ENCODE results near the gene DNAH8. TPM values are rescaled to one million over a fixed set of nuclear protein-coding genes. Genes with fewer than 3 reads are reported as not detected.

The DNAH8 gene
- total and polyA plus RNA-seq, 2 donors from 2014 or later, result 0.50 TPM; not detected in 1

GRCh38 chr6:38865521-38866174 is 150.5 kb downstream of the DNAH8 start:
- Histone ChIP-seq H3K4me1 (ENCODE audit: control insufficient read depth in 2 of 3, insufficient read depth in 2 of 3, low read depth in 1 of 3, low read length in 3 of 3) (no peaks in the 10 kb centered on the region), H3K27me3 (ENCODE audit: control insufficient read depth, insufficient read depth, low read length) (no peaks in the 10 kb centered on the region), H3K9ac (ENCODE audit: low read length in 3 of 3) (no peak overlapping the region), H3K4me3 (ENCODE audit: low read length in 3 of 3) (no peak overlapping the region), H3K9me3 (ENCODE audit: control insufficient read depth in 2 of 3, insufficient read depth in 1 of 3, low read length in 3 of 3) (no peaks in the 10 kb centered on the region), H3K36me3 (ENCODE audit: control insufficient read depth in 2 of 3, insufficient read depth in 3 of 3, low read length in 3 of 3) (no peaks in the 10 kb centered on the region), H3K27ac (ENCODE audit: low read depth in 2 of 2, low read length in 2 of 2) (no peak overlapping the region)
- FAIRE-seq (no peak), DNase-seq (no peak)
- no peak for TF ChIP-seq CTCF (IDR thresholded peaks at IDR 0.05; ENCODE audit: borderline replicate concordance, extremely low read depth, insufficient read depth)
- intact Hi-C loops (cut with DNase I), result no loop called here

GRCh38 chr6:38867726-38868125 is 152.6 kb downstream of the DNAH8 start:
- Histone ChIP-seq H3K27ac (ENCODE audit: low read depth in 2 of 2, low read length in 2 of 2) (no peak overlapping the region), H3K36me3 (ENCODE audit: control insufficient read depth in 2 of 3, insufficient read depth in 3 of 3, low read length in 3 of 3) (no peaks in the 10 kb centered on the region), H3K27me3 (ENCODE audit: control insufficient read depth, insufficient read depth, low read length) (no peaks in the 10 kb centered on the region), H3K4me3 (ENCODE audit: low read length in 3 of 3) (no peak overlapping the region), H3K9me3 (ENCODE audit: control insufficient read depth in 2 of 3, insufficient read depth in 1 of 3, low read length in 3 of 3) (no peaks in the 10 kb centered on the region), H3K4me1 (ENCODE audit: control insufficient read depth in 2 of 3, insufficient read depth in 2 of 3, low read depth in 1 of 3, low read length in 3 of 3) (no peaks in the 10 kb centered on the region), H3K9ac (ENCODE audit: low read length in 3 of 3) (no peak overlapping the region)
- no peak for TF ChIP-seq CTCF (IDR thresholded peaks at IDR 0.05; ENCODE audit: borderline replicate concordance, extremely low read depth, insufficient read depth)
- DNase-seq (no peak), FAIRE-seq (no peak)
- intact Hi-C loops (cut with DNase I), result no loop called here

- Histone ChIP-seq H3K9ac (ENCODE audit: low read length in 3 of 3) (no peak overlapping the region), H3K4me3 (ENCODE audit: low read length in 3 of 3) (no peak overlapping the region), H3K9me3 (ENCODE audit: control insufficient read depth in 2 of 3, insufficient read depth in 1 of 3, low read length in 3 of 3) (no peaks in the 10 kb centered on the region), H3K27ac (ENCODE audit: low read depth in 2 of 2, low read length in 2 of 2) (no peak overlapping the region), H3K27me3 (ENCODE audit: control insufficient read depth, insufficient read depth, low read length) (no peaks in the 10 kb centered on the region), H3K36me3 (ENCODE audit: control insufficient read depth in 2 of 3, insufficient read depth in 3 of 3, low read length in 3 of 3) (no peaks in the 10 kb centered on the region), H3K4me1 (ENCODE audit: control insufficient read depth in 2 of 3, insufficient read depth in 2 of 3, low read depth in 1 of 3, low read length in 3 of 3) (no peaks in the 10 kb centered on the region)
- peak; percentile 85 for TF ChIP-seq CTCF (IDR thresholded peaks at IDR 0.05; ENCODE audit: borderline replicate concordance, extremely low read depth, insufficient read depth)
- FAIRE-seq, result no peak
- intact Hi-C loops (cut with DNase I), result loop anchor here (10.0 kb wide), 1 partner anchor 433 kb away; no protein-coding TSS in a partner anchor
- peak in 4 of 5 donors; percentile 60 to 83 (median 74) for DNase-seq
Observed at GRCh38 chr6:38871741-38872568, 156.8 kb downstream of the DNAH8 start.

All from kidney (tissue), 14 donors.